Measurements from ENCODE around the gene TMPRSS11E.
"Not testable (repeated sequence)": the region's sequence is repeated elsewhere in the genome, so short reads cannot be mapped to it uniquely, and the experiment has no call there.

TMPRSS11E gene, protein sequence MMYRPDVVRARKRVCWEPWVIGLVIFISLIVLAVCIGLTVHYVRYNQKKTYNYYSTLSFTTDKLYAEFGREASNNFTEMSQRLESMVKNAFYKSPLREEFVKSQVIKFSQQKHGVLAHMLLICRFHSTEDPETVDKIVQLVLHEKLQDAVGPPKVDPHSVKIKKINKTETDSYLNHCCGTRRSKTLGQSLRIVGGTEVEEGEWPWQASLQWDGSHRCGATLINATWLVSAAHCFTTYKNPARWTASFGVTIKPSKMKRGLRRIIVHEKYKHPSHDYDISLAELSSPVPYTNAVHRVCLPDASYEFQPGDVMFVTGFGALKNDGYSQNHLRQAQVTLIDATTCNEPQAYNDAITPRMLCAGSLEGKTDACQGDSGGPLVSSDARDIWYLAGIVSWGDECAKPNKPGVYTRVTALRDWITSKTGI

DNA sequence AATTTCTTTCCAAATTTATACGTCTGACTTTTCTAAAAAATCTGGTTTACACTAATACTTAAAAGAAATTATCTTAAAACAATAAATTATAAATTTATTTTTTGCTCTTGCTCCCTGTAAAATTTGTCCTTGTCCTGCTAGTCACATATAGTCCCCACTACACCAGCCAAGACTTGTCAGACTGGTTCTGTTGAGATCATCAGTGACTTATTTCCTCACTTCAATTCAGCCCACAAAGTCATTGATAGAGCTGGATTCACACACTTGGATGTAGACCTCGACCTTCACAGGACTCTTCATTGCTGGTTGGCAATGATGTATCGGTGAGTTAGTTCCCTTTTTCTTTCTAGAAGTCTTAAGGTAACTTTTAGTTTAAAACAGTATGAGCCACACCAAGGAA is at the start of gene TMPRSS11E:
TMPRSS11E (plus strand) TSS at position 263 of the 400 bp plus-strand sequence; CDS start at position 313, 50 bp downstream.
- no peak for DNase-seq (ENCODE audit: low read depth in 2 of 2)

DNA sequence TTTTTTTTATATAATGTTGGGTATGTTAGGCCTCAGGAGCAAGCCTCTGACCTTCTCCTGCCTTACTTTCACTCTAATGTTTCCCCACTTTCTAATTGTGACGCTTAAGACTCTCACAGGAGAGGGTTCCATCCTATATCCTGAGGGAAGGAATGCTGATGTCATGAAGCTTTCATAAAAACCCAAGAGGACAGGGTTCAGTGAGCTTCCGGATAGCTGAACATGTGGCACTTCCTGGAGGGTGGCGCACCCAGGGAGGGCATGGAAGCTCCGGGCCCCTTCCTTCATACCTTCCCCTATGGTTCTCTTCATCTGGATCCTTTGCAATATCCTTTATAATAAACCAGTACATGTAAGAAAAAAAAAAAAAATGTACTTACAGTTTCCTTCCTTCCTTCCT is 48.0 kb upstream of the TMPRSS11E start:
- DNase-seq (ENCODE audit: low read depth in 2 of 2) = no peak

DNA sequence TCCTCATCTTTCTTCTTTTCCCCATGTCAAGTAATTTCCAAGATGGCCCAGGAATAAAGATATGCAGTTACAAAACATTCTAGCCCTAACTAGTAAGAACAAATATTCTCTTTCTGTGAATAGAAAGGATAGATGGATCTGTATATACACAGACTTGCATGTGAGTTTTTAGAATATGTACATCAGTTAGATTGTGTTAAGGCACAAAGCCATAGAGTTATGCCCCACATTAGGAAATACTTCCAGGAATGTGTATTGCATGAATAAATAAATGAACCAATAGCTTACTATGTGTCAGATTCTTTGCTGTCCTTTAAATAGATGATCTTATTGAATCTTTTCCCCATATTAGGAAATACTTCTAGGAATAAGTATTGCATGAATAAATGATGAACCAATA is 46.0 kb upstream of the TMPRSS11E start:
- DNase-seq (ENCODE audit: low read depth in 2 of 2) = no peak

DNA sequence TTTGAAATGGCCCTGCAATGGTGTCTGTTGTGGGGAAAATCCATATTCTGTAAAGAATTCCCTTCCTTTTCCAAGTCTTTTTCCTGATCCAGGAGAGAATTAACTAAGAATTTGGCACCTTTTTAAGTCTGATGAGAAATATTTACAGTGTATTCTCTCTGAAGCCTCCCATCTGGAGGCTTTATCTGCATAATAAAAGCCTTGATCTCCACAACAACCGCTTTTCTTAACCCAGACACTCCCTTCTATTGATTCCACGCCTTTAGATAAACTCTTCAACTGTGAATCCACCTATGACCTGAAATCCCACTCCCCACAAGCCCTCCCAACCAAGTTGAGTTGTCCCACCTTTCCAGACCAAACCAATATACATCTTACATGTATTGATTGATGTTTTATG is 43.1 kb upstream of the TMPRSS11E start:
- DNase-seq (ENCODE audit: low read depth in 2 of 2) = no peak

DNA sequence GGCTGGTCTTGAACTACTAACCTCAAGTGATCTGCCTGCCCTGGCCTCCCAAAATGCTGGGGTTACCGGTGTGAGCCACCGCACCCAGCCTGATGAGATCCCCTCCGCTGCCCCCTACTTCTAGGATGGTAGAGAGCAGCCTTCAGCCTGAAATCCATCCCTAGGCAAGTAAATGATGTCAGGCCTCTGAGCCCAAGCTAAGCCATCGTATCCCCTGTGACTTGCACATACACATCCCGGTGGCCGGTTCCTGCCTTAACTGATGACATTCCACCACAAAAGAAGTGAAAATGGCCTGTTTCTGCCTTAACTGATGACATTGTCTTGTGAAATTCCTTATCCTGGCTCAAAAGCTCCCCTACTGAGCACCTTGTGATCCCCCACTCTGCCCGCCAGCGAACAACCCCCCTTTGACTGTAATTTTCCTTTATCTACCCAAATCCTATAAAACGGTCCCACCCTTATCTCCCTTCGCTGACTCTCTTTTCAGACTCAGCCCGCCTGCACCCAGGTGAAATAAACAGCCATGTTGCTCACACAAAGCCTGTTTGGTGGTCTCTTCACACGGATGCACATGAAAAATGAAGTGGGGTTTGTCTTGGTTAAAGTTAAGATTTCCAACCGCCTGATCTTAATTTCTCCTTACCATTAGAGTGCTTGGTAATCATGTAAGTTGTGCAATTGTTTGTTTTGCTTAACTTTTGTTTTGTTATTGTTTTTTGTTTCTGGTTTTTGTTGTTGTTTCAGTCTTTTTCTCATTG is 41.4 kb upstream of the TMPRSS11E start:
- not testable (repeated sequence) for DNase-seq (ENCODE audit: low read depth in 2 of 2)

DNA sequence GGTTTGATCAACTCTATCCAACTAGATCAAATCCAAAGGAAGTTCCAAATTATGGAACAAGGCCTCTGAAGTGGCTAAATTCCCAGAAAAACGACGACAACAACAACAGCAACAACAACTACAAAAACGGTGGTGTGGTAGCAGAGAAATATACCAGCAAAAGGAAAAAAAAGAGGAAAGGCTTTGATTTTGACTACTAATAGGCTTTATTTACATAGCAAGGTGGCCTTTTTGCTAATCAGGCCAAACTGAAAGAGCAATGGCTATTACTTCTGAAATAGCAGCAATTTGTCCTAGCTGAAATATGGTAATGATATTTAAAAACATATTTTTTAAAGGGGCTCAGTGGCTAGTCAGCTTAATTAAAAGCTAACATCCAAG is 40.8 kb upstream of the TMPRSS11E start:
- DNase-seq (ENCODE audit: low read depth in 2 of 2) = no peak

DNA sequence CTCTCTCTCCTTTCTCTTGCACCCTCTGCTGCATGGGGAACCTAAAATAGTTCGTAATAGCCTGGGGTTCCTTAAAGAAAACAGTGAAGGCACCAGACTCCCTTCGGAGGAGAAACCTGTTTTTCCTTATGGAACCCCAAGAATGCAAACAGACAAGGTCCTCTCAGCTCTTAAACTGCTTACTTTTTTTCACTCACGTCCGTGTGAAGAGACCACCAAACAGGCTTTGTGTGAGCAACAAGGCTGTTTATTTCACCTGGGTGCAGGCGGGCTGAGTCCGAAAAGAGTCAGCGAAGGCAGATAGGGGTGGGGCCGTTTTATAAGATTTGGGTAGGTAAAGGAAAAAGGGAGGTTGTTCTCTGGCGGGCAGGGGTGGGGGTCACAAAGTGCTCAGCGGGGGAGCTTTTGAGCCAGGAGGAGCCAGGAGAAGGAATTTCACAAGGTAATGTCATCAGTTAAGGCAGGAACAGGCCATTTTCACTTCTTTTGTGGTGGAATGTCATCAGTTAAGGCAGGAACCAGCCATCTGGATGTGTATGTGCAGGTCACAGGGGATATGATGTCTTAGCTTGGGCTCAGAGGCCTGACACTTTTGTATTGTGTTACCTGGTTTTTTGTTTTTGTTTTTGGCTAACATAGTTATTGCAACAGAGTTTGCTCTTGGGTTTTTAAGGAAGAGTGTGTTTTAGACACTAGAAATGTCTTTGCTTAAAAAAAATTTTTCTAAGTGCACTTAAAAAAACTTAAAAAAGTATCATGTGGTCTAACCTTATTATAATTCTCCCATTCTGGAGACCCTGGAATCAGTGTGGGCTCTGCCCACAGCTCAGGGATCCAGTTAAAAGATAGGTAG is 40.0 kb upstream of the TMPRSS11E start:
- DNase-seq (ENCODE audit: low read depth in 2 of 2) = not testable (repeated sequence)

DNA sequence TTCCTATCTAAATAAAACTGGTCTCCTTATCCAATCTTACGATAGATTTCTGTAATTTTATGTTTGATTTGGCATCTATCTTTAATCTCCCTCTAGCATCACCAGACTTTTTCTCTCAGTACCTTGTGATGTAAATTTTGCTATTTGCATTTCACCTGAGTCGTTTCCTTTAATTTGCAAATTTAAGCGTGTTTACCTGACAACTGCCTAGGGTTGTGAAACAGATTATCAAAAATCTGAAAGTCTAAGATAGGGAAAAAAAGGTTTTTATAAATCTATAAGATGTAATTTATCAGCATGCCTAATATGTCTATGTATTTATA is 39.4 kb upstream of the TMPRSS11E start:
- DNase-seq (ENCODE audit: low read depth in 2 of 2) = no peak

DNA sequence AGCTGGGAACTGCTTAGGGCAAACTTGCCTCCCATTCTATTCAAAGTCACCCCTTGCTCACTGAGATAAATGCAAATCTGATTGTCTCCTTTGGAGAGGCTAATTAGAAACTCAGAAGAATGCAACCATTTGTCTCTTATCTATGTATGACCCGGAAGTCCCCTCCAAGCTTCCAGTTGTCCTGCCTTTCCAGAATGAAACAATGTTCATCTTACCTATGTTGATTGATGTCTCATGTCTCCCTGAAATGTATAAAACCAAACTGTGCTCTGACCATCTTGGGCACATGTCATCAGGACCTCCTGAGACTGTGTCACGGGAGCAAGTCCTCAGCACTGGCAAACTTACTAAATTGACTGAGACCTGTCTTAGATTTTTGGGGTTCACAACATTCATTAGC is 37.1 kb upstream of the TMPRSS11E start:
- DNase-seq (ENCODE audit: low read depth in 2 of 2) = no peak

DNA sequence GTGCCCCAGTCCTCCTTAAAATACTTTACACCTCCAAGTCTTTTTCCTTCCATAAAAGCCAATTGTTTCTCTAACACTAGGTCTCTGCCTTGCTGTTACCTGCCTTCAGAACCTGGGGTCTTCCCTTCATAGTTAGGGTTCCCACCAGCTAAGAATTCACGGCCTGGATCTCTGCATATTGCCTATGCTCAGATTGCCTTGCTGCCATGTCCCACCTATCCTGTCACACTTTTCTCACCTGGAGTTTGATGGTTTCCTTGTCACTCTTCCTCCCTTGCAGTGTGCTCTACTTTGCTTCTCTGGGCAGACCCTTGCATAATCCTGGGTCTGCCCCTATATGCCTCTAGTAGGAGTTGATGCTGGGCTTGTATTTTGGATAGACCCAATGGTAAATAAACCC is 36.6 kb upstream of the TMPRSS11E start:
- no peak for DNase-seq (ENCODE audit: low read depth in 2 of 2)

DNA sequence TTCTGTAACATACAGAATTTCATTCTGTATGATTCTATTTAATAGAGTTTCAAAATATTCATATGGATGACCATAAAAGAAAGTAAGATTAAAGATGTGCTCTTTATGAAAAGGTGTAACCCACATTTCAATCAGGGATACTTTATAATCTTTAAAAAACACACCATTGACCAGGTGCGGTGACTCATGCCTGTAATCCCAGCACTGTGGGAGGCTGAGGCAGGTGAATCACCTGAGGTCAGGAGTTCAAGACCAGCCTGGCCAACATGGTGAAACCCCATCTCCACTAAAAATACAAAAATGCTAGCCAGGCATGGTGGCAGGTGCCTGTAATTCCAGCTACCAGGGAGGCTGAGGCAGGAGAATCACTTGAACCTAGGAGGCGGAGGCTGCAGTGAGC is 35.2 kb upstream of the TMPRSS11E start:
- DNase-seq (ENCODE audit: low read depth in 2 of 2) = not testable (repeated sequence)

DNA sequence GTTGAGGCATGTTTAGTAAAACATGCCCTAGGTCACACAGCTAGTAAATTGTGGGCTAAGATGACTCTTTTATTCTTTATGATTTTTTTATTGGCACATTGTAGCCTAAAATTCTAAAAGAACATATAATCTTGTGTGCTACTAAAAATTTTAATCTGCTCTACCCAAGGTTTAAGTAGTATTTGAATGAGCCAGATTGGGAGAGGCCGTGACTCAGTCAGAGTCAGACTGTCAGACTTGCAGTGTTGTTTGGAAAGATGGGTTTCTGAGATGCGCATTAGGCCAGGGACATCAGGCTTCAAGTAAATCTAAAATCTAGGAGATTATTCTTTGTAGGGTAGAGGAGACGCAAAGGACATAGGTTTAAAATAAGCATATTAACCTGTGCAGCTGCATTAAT is 30.7 kb upstream of the TMPRSS11E start:
- no peak for DNase-seq (ENCODE audit: low read depth in 2 of 2)

DNA sequence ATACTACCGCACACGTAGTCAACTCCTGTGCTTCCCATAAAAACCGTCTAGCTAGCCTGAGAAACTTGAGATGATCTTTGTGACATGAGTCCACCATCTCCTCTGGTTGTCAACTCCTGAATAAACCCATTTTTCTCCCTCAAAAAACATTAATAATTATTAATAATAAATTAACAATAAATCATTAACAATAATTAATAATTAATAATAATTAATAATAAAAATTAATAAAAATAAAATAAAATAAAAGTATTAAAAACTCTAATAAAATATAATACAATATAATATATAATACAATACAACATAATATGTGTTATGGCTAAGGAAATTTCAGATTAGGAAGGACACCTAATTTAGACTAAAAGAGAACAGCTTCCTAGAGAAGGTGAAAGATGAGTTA is 20.7 kb upstream of the TMPRSS11E start:
- no peak for DNase-seq (ENCODE audit: low read depth in 2 of 2)

DNA sequence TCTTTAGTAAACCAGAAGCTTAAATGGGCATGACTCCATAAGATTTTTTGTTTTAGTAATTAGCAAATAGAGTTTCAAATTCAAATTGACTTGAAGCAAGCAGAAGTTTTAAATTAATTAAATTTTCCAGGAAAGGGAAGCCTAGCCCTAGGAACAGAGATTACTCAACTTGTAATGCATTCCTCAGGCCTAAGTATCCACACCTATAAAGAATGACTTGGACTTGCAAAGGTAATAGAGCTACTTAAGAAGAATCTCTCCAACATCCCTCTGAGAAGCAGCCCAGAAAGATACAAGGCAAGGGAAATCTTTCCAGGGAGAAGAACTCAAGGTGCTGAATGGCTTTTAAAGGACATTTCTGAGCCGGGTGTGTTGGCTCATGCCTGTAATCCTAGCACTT is 16.9 kb upstream of the TMPRSS11E start:
- DNase-seq (ENCODE audit: low read depth in 2 of 2) = no peak

DNA sequence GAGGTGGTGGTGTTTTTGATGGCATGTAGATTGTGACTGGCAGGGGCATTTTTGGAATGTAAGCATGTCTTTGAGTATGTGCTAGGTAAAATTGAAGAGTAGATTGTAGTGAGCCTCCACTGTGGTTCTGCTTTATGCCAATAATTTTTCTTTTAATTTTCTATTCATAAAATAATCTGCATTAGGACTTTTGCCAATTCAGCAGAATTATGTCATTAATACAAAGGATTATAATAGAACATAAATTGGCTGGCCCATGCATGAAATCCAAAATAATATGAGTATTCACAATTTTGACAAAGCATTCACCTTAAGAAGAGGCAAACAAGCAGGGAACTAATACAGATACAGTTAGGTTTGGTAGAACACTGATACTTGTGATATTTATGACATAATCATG is 14.9 kb upstream of the TMPRSS11E start:
- DNase-seq (ENCODE audit: low read depth in 2 of 2) = no peak

DNA sequence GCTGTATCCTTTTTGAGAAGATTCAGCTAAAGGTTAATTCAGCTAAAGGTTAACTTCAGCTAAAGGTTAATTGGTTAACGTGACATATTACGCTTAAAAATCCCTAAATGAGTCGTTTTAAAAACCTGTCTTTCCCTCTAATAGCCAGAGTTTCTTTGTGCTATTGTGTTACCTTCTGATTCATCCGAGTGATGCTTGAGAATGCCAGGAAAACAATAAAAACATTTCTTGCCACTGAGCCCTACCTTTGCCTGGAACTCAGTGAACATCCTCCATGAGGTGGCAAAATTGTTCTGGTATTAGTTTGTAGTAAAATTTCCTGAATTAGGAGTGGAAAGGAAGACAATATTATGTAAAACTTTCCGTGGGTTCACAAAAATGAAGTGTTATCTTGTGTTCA is 13.7 kb upstream of the TMPRSS11E start:
- no peak for DNase-seq (ENCODE audit: low read depth in 2 of 2)

DNA sequence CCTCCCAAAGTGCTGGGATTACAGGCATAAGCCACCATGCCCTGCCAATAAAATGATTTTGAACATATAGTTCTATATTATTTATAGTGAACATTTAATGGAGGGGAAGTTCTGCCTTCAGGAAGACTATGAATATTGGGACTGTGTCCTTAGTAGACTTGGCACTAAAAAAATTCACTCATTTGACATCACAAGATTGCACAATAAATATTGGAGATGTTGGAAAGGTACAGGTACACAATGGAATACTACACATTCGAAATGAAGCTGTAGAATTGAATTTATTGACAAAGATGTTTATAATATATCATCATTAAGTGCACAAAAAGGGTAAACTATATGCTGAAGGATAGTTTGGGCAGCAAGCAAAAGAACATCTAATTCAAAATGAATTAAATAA is 13.0 kb upstream of the TMPRSS11E start:
- no peak for DNase-seq (ENCODE audit: low read depth in 2 of 2)

DNA sequence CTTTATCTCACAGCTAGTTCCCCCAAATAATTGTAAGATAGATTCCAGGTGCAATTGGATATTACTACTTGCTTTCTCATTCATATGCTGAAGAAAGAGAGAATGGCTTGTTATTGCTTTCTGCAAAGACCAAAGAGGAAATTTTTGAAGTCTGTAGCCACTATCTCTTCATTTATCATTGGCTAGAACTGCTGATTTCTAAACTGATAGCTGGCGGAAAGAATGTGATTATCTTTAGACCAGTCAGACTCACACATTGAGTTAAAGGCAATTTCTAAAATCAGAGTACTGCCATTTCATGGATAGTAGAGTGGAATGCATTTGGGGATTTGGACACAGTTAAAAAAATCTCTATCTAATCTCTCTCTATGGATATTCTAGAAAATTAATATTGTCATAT is 12.4 kb upstream of the TMPRSS11E start:
- DNase-seq (ENCODE audit: low read depth in 2 of 2) = no peak

DNA sequence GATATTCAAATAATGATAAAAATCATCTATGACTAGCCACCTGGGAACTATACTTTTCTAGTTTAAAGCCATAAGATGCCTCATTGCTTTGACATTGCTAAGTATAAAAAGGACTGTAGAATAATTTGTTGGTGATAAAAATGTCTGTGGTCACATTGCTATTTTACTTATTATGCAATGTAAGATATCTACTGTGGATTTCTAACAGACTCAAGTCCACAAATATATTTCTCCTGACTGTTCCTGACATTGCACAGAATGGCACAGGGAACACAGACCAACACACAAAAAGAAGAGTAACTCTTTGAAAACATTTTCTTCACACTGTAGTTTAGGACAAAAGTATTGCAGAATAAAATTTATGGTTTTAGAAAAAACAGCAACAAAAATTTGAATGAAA is 2.2 kb upstream of the TMPRSS11E start:
- DNase-seq (ENCODE audit: low read depth in 2 of 2) = no peak

DNA sequence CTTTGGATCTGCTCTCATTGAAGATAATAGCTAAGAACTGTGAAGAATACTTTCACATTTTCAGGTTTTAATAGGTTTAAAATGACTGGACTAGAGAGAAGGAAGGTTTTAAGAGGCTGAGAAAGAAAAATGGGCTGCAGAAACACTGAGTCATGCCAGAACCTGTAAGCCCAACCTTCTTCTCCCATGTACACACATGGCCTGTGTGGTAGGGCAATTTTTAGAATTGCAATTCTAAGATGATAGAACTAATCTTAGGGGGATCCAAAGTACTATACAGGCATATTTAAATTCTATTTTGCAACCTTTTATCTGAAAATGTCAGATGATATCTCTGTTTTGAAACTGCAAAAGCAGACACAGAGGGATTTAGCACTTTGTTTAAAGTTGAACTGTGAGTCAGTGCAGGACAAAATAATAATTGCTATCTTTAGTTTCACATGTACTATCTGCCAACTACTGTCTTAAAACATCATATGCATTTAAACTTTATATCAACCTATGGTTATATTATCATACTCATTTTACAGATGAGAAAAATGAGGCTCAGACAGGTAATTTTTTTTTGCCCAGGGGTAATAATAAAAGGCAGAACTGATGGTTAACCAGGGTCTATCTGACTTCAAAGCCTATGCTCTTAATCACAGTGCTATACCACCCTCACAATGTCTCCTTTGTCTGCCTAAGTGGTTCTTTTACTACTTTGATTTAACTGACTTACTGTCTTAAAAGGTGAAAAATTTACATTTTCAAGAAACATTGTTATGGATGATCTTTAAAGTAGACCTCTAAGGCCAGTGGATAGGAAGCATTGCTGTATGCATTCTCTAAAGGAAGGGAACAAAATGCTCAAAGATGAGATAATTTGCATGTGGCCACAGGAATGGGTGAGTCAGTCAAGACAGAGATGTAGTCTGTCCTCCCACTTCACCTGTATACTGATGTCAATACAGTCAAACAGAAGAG is 4.3 kb downstream of the TMPRSS11E start:
- DNase-seq (ENCODE audit: low read depth in 2 of 2) = no peak

DNA sequence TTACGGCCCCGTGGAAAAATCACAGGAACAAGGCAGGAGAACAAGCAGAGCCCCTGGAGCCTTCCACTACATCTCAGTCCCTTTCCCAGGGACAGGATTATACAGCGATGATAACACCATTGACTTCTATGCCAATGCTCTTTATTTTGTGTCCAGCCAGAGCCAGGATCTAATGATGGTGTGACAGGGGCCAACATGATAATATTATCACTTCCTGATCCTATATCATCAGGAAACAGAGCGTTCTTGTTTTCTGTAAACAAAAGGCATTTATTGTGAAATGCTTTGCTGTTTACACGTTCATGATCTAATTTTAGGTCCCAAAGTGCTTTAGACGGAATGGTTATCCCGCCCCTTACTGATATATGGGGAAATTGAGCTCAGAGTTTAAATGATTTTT is 12.8 kb downstream of the TMPRSS11E start:
- no peak for DNase-seq (ENCODE audit: low read depth in 2 of 2)

All from stimulated activated CD4-positive, alpha-beta T cell treated with anti-CD3 and anti-CD28 coated beads, Interleukin-4, amount 100 ng/mL, for 48 hours (primary cell).